Gastroesophageal sphincter (tissue), 4 donors: ENCODE measurements around the gene NCF4. TPM values are rescaled to one million over a fixed set of nuclear protein-coding genes. Genes with fewer than 3 reads are reported as not detected.

Experiments used
- ATAC-seq: fragments of 150-250 bp; one replicate; pipeline ENCODE4 v1.9.1; 2016; ENCODE audit warnings: mild to moderate bottlenecking, moderate library complexity
- H3K27ac ChIP-seq, 4 donors: fragments of 200-600 bp; sonication (generic) in 3 of 4; 1 replicate in 3 of 4; 2 replicates in 1 of 4; pipeline ENCODE4 v1.5.1; 2016 to 2019
- H3K27me3 ChIP-seq: fragments of 200-600 bp; sonication (generic); one replicate; pipeline ENCODE4 v1.5.1; 2019
- H3K36me3 ChIP-seq, 2 donors: fragments of 200-600 bp; sonication (generic); one replicate each; pipeline ENCODE4 v1.5.1; 2019; ENCODE audit warnings: control low read depth in 1 of 2
- H3K4me1 ChIP-seq, 3 donors: fragments of 200-600 bp; sonication (generic); 1 replicate in 2 of 3; 2 replicates in 1 of 3; pipeline ENCODE4 v1.5.1; 2016 to 2019; ENCODE audit warnings: control low read depth in 2 of 3
- H3K4me3 ChIP-seq, 2 donors: fragments of 200-600 bp; sonication (generic); one replicate each; pipeline ENCODE4 v1.5.1; 2019; ENCODE audit warnings: mild to moderate bottlenecking in 1 of 2, moderate library complexity in 1 of 2
- H3K9me3 ChIP-seq, 3 donors: fragments of 200-600 bp; sonication (generic); one replicate each; pipeline ENCODE4 v1.5.1; 2017 to 2019; ENCODE audit warnings: control low read depth in 2 of 3
- CTCF ChIP-seq, 4 experiments: fragments of 200-600 bp in 2 of 4; fragments of 450-650 bp in 2 of 4; sonication (generic) in 1 of 4; IDR thresholded peaks; one replicate each; pipeline ENCODE4 v1.5.1; 2017 to 2019; ENCODE audit warnings: antibody characterized with exemption in 4 of 4, mild to moderate bottlenecking in 2 of 4, moderate library complexity in 2 of 4
- EP300 ChIP-seq: sonication (generic); formaldehyde crosslinking; IDR thresholded peaks from one replicate; pipeline ENCODE4 v1.6.1; 2017; ENCODE audit warnings: antibody characterized with exemption, mild to moderate bottlenecking
- POLR2A ChIP-seq, 2 donors: fragments of 450-650 bp; IDR thresholded peaks; one replicate each; pipeline ENCODE4 v1.6.1; 2017; ENCODE audit warnings: antibody characterized with exemption in 2 of 2, mild to moderate bottlenecking in 2 of 2, moderate library complexity in 1 of 2
- POLR2AphosphoS5 ChIP-seq: sonication (generic); formaldehyde crosslinking; IDR thresholded peaks from one replicate; pipeline ENCODE4 v1.6.1; 2017; ENCODE audit warnings: antibody characterized with exemption
- WGBS, 2 donors: methylation state at CpG; one replicate each; pipeline ENCODE4 v1.1.5; 2018; ENCODE audit warnings: low coverage in 1 of 2; 5-methylcytosine and 5-hydroxymethylcytosine counted together
- total RNA-seq, 4 donors: library from RNA; depleted of rRNA; stranded (reverse); fragments of >200 nt; gene quantifications; one replicate each; pipeline ENCODE4 v1.1.0, GENCODE V29; 2016

NCF4 gene
- total RNA-seq, 4 donors from 2014 or later, result 5.4 to 20.5 (median 10.6) TPM

DNA sequence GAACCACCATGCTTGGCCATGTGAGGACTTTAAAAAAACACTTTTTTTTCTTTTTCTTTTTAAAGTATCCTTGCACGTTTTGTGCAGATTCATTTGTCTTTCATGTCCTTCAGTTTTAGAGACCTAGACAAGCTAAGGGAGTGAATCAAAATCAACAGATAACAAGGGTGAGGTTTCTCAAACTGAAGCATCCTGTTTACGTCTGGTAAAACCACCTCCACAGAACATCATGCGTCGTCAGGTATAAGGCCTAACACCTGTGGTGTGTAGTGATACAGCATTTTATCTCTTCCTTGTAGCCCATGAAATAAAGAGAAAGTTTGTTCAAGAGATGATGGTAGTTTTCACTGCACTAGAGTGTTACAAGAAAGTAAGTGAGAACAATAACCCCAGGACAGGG, 26.4 kb downstream of the NCF4 start:
- no peak overlapping the region for H3K27ac ChIP-seq
- ATAC-seq, result no peak
- H3K27me3 ChIP-seq, result peaks cover 30% of the 10 kb centered on the region
- no peaks in the 10 kb centered on the region for H3K4me1 ChIP-seq
- no peaks in the 10 kb centered on the region for H3K36me3 ChIP-seq
- TF ChIP-seq POLR2A (IDR thresholded peaks at IDR 0.05) (no peak), EP300 (no peak)
- WGBS, 2 donors, result 56 to 70% methylated on average over 4 of the region's 4 CpGs
- H3K4me3 ChIP-seq, result no peak overlapping the region
- H3K9me3 ChIP-seq, result peaks cover 0 to 8% (median 0%) of the 10 kb centered on the region in 3 donors

GRCh38 chr22:36891646-36892045, 30.8 kb downstream of the NCF4 start:
- no peak for ATAC-seq
- 83 to 85% methylated on average over 1 of the region's 1 CpG for WGBS, 2 donors
- H3K36me3 ChIP-seq, result no peaks in the 10 kb centered on the region
- no peaks in the 10 kb centered on the region for H3K4me1 ChIP-seq
- no peak overlapping the region for H3K4me3 ChIP-seq
- peaks cover 0 to 15% (median 0%) of the 10 kb centered on the region in 3 donors for H3K9me3 ChIP-seq
- H3K27me3 ChIP-seq, result peaks cover 6% of the 10 kb centered on the region
- H3K27ac ChIP-seq, result no peak overlapping the region
- no peak for TF ChIP-seq POLR2A (IDR thresholded peaks at IDR 0.05)

DNA sequence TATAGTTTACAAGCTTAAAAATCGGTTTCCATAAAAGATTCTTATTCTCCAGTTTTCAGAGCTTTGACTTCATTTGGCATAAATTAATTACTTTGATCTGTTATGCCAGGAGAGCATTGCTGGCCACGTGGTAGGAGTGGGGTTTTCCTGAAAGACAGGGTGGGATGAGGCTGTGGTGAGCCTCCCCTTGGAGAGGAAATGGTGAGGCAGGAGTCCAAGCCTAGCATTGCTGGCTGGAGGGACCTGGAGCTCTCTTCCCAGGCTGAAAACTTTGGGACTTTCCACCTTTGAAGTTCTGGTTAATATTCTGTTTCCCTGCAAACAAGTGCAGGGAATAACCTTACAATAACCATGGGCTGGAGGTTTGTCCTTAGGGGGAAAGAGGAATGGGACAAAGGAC, 31.5 kb downstream of the NCF4 start:
- TF ChIP-seq CTCF (IDR thresholded peaks at IDR 0.05), result no peak
- WGBS, 2 donors, result 30 to 86% methylated on average over 1 to 2 of the region's 2 CpGs
- Histone ChIP-seq H3K4me1 (no peaks in the 10 kb centered on the region), H3K9me3 (peaks cover 0 to 15% (median 0%) of the 10 kb centered on the region in 3 donors), H3K27ac (no peak overlapping the region), H3K4me3 (no peak overlapping the region), H3K27me3 (peaks cover 6% of the 10 kb centered on the region), H3K36me3 (no peaks in the 10 kb centered on the region)
- no peak for ATAC-seq

DNA sequence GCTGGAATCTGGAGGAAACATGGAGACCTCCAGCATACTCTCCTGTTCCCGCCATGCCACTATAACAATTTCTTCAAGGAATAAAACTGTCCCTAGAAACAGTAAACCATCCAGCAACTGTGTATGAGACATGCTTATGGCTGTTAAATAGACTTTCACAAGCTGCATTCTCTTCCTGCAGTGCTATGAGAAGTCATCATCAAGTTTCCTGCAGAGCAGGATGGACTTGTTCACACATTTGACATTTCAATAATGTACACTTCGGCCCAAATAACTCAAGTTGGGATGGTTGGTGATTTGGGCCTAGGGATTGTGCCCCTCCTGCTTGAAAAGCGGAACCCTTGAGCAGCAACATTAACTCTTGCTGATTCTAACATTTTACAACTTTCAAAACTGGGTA, 32.5 kb downstream of the NCF4 start:
- Histone ChIP-seq H3K4me3 (no peak overlapping the region), H3K36me3 (no peaks in the 10 kb centered on the region), H3K9me3 (peaks cover 0 to 15% (median 0%) of the 10 kb centered on the region in 3 donors), H3K27me3 (peaks cover 6% of the 10 kb centered on the region), H3K4me1 (no peaks in the 10 kb centered on the region), H3K27ac (no peak overlapping the region)
- WGBS, 2 donors, result 60 to 83% methylated on average over 1 to 3 of the region's 3 CpGs
- no peak for ATAC-seq
- no peak for TF ChIP-seq CTCF (IDR thresholded peaks at IDR 0.05)
- TF ChIP-seq POLR2A (IDR thresholded peaks at IDR 0.05), result no peak
- TF ChIP-seq POLR2AphosphoS5, result no peak
- TF ChIP-seq EP300, result no peak

GRCh38 chr22:36894266-36894665, 33.5 kb downstream of the NCF4 start:
- peaks cover 15% of the 10 kb centered on the region for H3K27me3 ChIP-seq
- 44 to 100% methylated on average over 1 of the region's 1 CpG for WGBS, 2 donors
- no peak for ATAC-seq

GRCh38 chr22:36897611-36898010, 36.8 kb downstream of the NCF4 start:
- WGBS, 2 donors, result 43 to 60% methylated on average over 1 to 3 of the region's 3 CpGs
- no peak for ATAC-seq
- Histone ChIP-seq H3K4me3 (no peak overlapping the region), H3K4me1 (no peaks in the 10 kb centered on the region), H3K27me3 (peaks cover 40% of the 10 kb centered on the region), H3K27ac (no peak overlapping the region), H3K9me3 (peaks cover 0 to 33% (median 0%) of the 10 kb centered on the region in 3 donors), H3K36me3 (no peaks in the 10 kb centered on the region)
- TF ChIP-seq POLR2A (IDR thresholded peaks at IDR 0.05) (no peak), POLR2AphosphoS5 (no peak), EP300 (no peak), CTCF (IDR thresholded peaks at IDR 0.05) (no peak)

More at GRCh38 chr22:36894266-36894665, 33.5 kb downstream of the NCF4 start:
- no peaks in the 10 kb centered on the region for H3K36me3 ChIP-seq
- peaks cover 0 to 20% (median 0%) of the 10 kb centered on the region in 3 donors for H3K9me3 ChIP-seq
- no peak overlapping the region for H3K27ac ChIP-seq
- H3K4me3 ChIP-seq, result no peak overlapping the region
- no peak for TF ChIP-seq CTCF (IDR thresholded peaks at IDR 0.05)
- no peaks in the 10 kb centered on the region for H3K4me1 ChIP-seq
